ENCODE measurements around the gene DYNC2I2. TPM values are rescaled to one million over a fixed set of nuclear protein-coding genes. Genes with fewer than 3 reads are reported as not detected.

Gene DYNC2I2
- total and polyA plus RNA-seq, 2 of the 4 experiments (the other 2 are of a cell fraction), result 33.7 to 37.1 TPM

- Histone ChIP-seq H4K91ac (ENCODE audit: insufficient read depth, low read depth, low read length) (no peak overlapping the region), H3K56ac (ENCODE audit: extremely low read depth, insufficient read depth, low read length) (no peak overlapping the region), H3K9me1 (ENCODE audit: insufficient read depth, low read length) (peaks cover 2% of the 10 kb centered on the region; the same call in 1 of the 2 replicates), H2AK5ac (ENCODE audit: low read depth, low read length) (no peak overlapping the region), H3K18ac (ENCODE audit: low read depth, low read length) (no peak overlapping the region), H2BK20ac (ENCODE audit: low read depth, low read length) (no peak overlapping the region), H3K79me1 (ENCODE audit: low read depth in 1 of 2, low read length in 2 of 2) (peaks cover 16 to 19% of the 10 kb centered on the region in 2 experiments), H3K9ac (ENCODE audit: low read depth, low read length) (no peak overlapping the region), H3K4me3 (ENCODE audit: insufficient read depth, low read depth, low read length) (no peak overlapping the region), H3K27me3 (ENCODE audit: control insufficient read depth, insufficient read depth, low read length) (no peaks in the 10 kb centered on the region), H3K23ac (ENCODE audit: low read depth, low read length) (no peak overlapping the region), H3K4me1 (ENCODE audit: control insufficient read depth, insufficient read depth, low read length) (no peaks in the 10 kb centered on the region), H3K14ac (replicated peaks; ENCODE audit: low read depth, low read length) (no peak overlapping the region), H4K20me1 (ENCODE audit: insufficient read depth, low read length) (0 out of 2 replicates have a peak, but pooled peaks cover 4% of the 10 kb centered on the region), H2AFZ (replicated peaks; ENCODE audit: low read length, poor library complexity) (no peak overlapping the region), H2AK9ac (replicated peaks; ENCODE audit: low read depth, low read length, poor library complexity) (no peak overlapping the region), H4K8ac (ENCODE audit: low read depth in 2 of 2, low read length in 2 of 2) (no peak overlapping the region), H3K36me3 (ENCODE audit: control insufficient read depth, insufficient read depth, low read length) (peaks cover 65% of the 10 kb centered on the region), H3K27ac (ENCODE audit: insufficient read depth, low read length) (no peak overlapping the region), H2BK15ac (ENCODE audit: low read depth, low read length) (no peak overlapping the region), H2BK120ac (ENCODE audit: low read depth, low read length) (no peak overlapping the region), H3K9me3 (ENCODE audit: control insufficient read depth, insufficient read depth, low read length) (no peaks in the 10 kb centered on the region), H2BK5ac (ENCODE audit: low read depth, low read length, poor library complexity, severe bottlenecking) (no peak overlapping the region), H4K5ac (ENCODE audit: low read depth, low read length) (no peak overlapping the region), H3K4ac (ENCODE audit: low read depth, low read length) (no peak overlapping the region), H3K4me2 (ENCODE audit: low read depth, low read length) (no peak overlapping the region)
- DNase-seq (no peak), ATAC-seq (ENCODE audit: low read depth) (no peak)
- intact Hi-C loops (cut with micrococcal nuclease) (no loop called here), in situ Hi-C loops (cut with MboI; ENCODE audit: low sequenced_read_pairs) (no loop called here), dilution Hi-C loops (cut with HindIII; ENCODE audit: low sequenced_read_pairs, unreplicated experiment) (no loop called here)
- no TSS peak for BruUV-seq (replicated peaks)
- ChIA-PET CTCF (interaction anchor here (0.6 kb wide), 1 partner anchor 15 kb away, joined by 3 read pairs; no protein-coding TSS in a partner anchor), POLR2A (ENCODE audit: unreplicated experiment) (no interaction called here)
- 100% methylated on average over 4 of the region's 6 CpGs; no CpG with 5 or more reads in 1 of the 2 experiments for WGBS, 2 experiments (ENCODE audit: extremely low coverage in 2 of 2, insufficient read length in 1 of 2)
- TF ChIP-seq RCOR1 (IDR thresholded peaks at IDR 0.05; ENCODE audit: insufficient replicate concordance, low read length), result no peak
- no peak for TF ChIP-seq CEBPB (IDR thresholded peaks at IDR 0.05; ENCODE audit: low read depth, low read length)
- no peak for TF ChIP-seq ELK1 (IDR thresholded peaks at IDR 0.05; ENCODE audit: borderline replicate concordance, low read depth, low read length)
- TF ChIP-seq POLR2A (IDR thresholded peaks at IDR 0.05; ENCODE audit: low read depth, low read length), result no peak
- no peak for TF ChIP-seq SMC3 (IDR thresholded peaks at IDR 0.05; ENCODE audit: low read depth, low read length)
- no peak for TF ChIP-seq MXI1 (IDR thresholded peaks at IDR 0.05; ENCODE audit: borderline replicate concordance, low read depth, low read length)
- TF ChIP-seq RAD21 (IDR thresholded peaks at IDR 0.05; ENCODE audit: low read length), result no peak
- no peak for TF ChIP-seq CHD1 (IDR thresholded peaks at IDR 0.05; ENCODE audit: low read depth, low read length)
- no peak for TF ChIP-seq MAFK (IDR thresholded peaks at IDR 0.05; ENCODE audit: low read depth, low read length)
- no peak for TF ChIP-seq FOS (IDR thresholded peaks at IDR 0.05; ENCODE audit: low read depth, low read length)
- TF ChIP-seq CTCF (conservative IDR thresholded peaks at IDR 0.05; ENCODE audit: low read depth, low read length), result no peak
- TF ChIP-seq RFX5 (IDR thresholded peaks at IDR 0.05; ENCODE audit: low read depth, low read length), result no peak
- no peak for TF ChIP-seq BHLHE40 (IDR thresholded peaks at IDR 0.05; ENCODE audit: low read depth, low read length)
- TF ChIP-seq MAZ (IDR thresholded peaks at IDR 0.05; ENCODE audit: borderline replicate concordance, low read depth, low read length), result no peak
- TF ChIP-seq NFE2L2 (IDR thresholded peaks at IDR 0.05; ENCODE audit: low read depth, low read length), result no peak
- TF ChIP-seq USF2 (IDR thresholded peaks at IDR 0.05; ENCODE audit: low read depth, low read length), result no peak
Measured at GRCh38 chr9:128593039-128593438, 63.6 kb downstream of the DYNC2I2 start.
